ENCODE results near the gene ELMO1. TPM values are rescaled to one million over a fixed set of nuclear protein-coding genes. Genes with fewer than 3 reads are reported as not detected.

ELMO1 gene
- total RNA-seq, 1 experiment from 2014 or later = 7.8 TPM

- Histone ChIP-seq H3K4me2 (ENCODE audit: insufficient read depth, insufficient read length, low read length) (no peak overlapping the region), H3K9me3 (ENCODE audit: control insufficient read depth, low read depth, low read length) (no peaks in the 10 kb centered on the region), H2BK120ac (ENCODE audit: low read depth, low read length, poor library complexity, severe bottlenecking) (no peak overlapping the region), H3K4me1 (ENCODE audit: insufficient read depth, low read length) (peaks cover 3% of the 10 kb centered on the region; the same call in 1 of the 2 replicates), H3K9ac (ENCODE audit: extremely low read depth, insufficient read length, low read length) (no peak overlapping the region), H3T11ph (ENCODE audit: low read length) (no peak overlapping the region), H3K14ac (ENCODE audit: insufficient read depth, low read length) (no peak overlapping the region), H3K79me1 (ENCODE audit: insufficient read depth, low read depth, low read length, poor library complexity, severe bottlenecking) (no peaks in the 10 kb centered on the region), H2BK5ac (ENCODE audit: insufficient read length, low read length) (no peak overlapping the region), H2AFZ (ENCODE audit: low read length) (no peak overlapping the region), H3K27me3 (ENCODE audit: insufficient read depth, low read length) (0 out of 2 replicates have a peak, but pooled peaks cover 3% of the 10 kb centered on the region), H3K4ac (ENCODE audit: low read depth, low read length) (no peak overlapping the region), H4K91ac (ENCODE audit: insufficient read length, low read depth, low read length) (no peak overlapping the region), H3K27ac (ENCODE audit: insufficient read length, low read depth, low read length) (no peak overlapping the region), H3K23me2 (ENCODE audit: insufficient read length, low read depth, low read length, poor library complexity, severe bottlenecking) (no peaks in the 10 kb centered on the region), H4K20me1 (ENCODE audit: control insufficient read depth, insufficient read depth, insufficient read length) (no peaks in the 10 kb centered on the region), H4K8ac (replicated peaks; ENCODE audit: insufficient read length, low read depth, low read length) (no peak overlapping the region), H2BK15ac (ENCODE audit: low read depth, low read length) (no peak overlapping the region), H2BK12ac (ENCODE audit: insufficient read length, low read depth, low read length) (no peak overlapping the region), H2BK20ac (ENCODE audit: low read depth, low read length, poor library complexity, severe bottlenecking) (no peak overlapping the region), H2AK5ac (ENCODE audit: insufficient read length, low read length) (no peak overlapping the region), H3K23ac (ENCODE audit: insufficient read length, low read depth, low read length) (no peak overlapping the region), H3K79me2 (ENCODE audit: insufficient read depth, low read length) (no peaks in the 10 kb centered on the region), H3K18ac (ENCODE audit: insufficient read length, low read depth, low read length) (no peak overlapping the region), H3K56ac (ENCODE audit: insufficient read length, low read depth, low read length) (no peak overlapping the region), H4K5ac (ENCODE audit: insufficient read length, low read depth, low read length) (no peak overlapping the region)
- TF ChIP-seq, protein P1, sequence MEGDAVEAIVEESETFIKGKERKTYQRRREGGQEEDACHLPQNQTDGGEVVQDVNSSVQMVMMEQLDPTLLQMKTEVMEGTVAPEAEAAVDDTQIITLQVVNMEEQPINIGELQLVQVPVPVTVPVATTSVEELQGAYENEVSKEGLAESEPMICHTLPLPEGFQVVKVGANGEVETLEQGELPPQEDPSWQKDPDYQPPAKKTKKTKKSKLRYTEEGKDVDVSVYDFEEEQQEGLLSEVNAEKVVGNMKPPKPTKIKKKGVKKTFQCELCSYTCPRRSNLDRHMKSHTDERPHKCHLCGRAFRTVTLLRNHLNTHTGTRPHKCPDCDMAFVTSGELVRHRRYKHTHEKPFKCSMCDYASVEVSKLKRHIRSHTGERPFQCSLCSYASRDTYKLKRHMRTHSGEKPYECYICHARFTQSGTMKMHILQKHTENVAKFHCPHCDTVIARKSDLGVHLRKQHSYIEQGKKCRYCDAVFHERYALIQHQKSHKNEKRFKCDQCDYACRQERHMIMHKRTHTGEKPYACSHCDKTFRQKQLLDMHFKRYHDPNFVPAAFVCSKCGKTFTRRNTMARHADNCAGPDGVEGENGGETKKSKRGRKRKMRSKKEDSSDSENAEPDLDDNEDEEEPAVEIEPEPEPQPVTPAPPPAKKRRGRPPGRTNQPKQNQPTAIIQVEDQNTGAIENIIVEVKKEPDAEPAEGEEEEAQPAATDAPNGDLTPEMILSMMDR (conservative IDR thresholded peaks at IDR 0.05) = no peak
- DNase-seq = no peak
- no peaks in the 10 kb centered on the region for H3K36me3 Mint-ChIP-seq (ENCODE audit: insufficient read depth in 1 of 3, low read depth in 3 of 3)
- WGBS (ENCODE audit: extremely low coverage, insufficient read length, low lambda C conversion rate) = no CpG with 5 or more reads among the region's 6 CpGs
- H3K9me3 Mint-ChIP-seq = no peaks in the 10 kb centered on the region
- no peak overlapping the region for H3K4me3 Mint-ChIP-seq
- peaks cover 24 to 26% of the 10 kb centered on the region in 2 experiments for H3K4me1 Mint-ChIP-seq
- peak overlapping the region in 1 of 3 experiments; percentile 69; a peak in 1 of 7 replicates for H3K27ac Mint-ChIP-seq
- no peaks in the 10 kb centered on the region for H3K27me3 Mint-ChIP-seq (ENCODE audit: low read depth)
These were observed 401.4 kb downstream of the ELMO1 start for GRCh38 chr7:37047260-37047659.
